Medulla oblongata (tissue), 1 donor: ENCODE data around the gene MACROD2.
A peak's percentile ranks its signal among the peaks of the same experiment; 100 is the strongest.
"Not testable (repeated sequence)": the region's sequence is repeated elsewhere in the genome, so short reads cannot be mapped to it uniquely, and the experiment has no call there.

Experiments
- DNase-seq: peaks from one replicate; pipeline ENCODE4 v3.0.0-alpha.2; 2015; ENCODE audit errors: extremely low spot score

Gene MACROD2

DNA sequence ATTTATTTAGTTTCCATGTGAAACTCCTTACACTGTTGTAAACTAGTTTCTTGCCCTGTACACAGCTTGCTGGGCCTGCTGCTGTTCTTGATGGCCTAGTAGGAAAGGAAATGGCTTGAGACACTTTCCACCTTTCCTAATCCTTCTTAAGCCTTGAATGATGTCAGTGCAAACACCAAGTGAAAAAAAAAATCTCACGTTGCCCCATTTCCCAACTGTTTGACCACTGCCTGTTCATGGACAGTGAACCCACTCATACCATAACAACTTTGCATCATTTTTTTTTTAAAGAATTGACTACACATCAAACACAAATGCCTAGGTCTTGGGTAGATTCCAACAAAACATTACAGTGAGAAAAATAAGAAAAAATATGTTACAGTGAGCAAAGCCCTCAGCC lies 995.7 kb downstream of the MACROD2 start:
- no peak for DNase-seq

- DNase-seq, result no peak
These were observed 996.8 kb downstream of the MACROD2 start for GRCh38 chr20:14992153-14992552.

DNA sequence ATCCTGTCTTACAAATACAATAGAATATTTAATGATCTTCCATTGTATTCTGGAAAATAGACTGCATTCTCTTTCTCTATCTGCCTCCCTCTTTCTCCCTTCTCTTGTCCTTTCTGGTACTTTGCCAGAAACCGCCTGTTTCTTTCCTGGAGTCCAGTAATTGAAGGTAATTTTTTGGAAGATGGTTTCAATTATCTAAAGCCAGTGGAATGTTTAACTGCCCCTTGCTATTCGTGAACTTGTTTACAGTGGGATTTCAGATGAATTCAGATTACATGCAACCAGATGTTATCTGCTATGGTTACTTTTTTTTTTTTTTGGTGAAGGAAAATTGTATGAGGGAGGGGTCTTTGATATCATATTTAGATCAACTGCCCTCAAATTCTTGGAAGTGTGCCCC lies 997.6 kb downstream of the MACROD2 start:
- no peak for DNase-seq

DNA sequence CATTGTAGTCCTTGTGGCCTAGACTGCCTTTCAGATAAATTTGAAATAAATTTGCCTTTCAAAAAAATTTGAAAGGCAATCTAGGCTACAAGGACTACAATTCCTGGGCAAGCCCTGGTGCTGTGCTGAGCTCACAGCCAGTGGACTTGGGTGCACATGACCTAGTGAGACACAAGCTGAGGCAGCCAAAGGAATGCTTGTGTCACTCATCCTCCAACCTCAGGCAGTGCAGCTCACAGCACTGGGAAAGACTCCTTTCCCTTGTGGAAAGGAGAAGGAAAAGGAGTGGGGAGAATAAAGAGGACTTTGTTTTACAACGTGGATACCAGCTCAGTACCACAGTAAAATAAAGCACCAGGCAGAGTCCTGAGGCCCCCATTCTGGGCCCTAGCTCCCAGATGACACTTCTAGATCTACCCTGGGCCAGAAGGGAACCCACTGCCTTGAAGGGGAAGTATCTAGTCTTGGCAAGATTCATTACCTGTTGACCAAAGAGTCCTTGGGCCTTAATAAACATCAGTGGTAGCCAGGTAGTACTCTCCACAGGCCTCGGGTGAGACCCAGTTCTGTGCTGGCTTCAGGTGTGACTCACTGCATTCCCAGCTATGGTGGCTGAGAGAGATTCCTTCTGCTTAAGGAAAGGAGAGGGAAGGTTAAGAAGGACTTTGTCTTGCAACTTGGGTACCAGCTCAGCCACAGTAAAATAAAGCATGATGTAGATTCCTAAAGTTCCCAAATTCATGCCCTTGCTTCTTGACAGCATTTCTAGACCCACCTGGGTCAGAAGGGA lies 1001.8 kb downstream of the MACROD2 start:
- DNase-seq, result no peak

- no peak for DNase-seq
These were observed 1002.5 kb downstream of the MACROD2 start for GRCh38 chr20:14997791-14998190.

GRCh38 chr20:15005300-15005986 lies 1010.1 kb downstream of the MACROD2 start:
- DNase-seq, result no peak

- DNase-seq, result no peak
These were observed 1016.3 kb downstream of the MACROD2 start for GRCh38 chr20:15011631-15012030.

DNA sequence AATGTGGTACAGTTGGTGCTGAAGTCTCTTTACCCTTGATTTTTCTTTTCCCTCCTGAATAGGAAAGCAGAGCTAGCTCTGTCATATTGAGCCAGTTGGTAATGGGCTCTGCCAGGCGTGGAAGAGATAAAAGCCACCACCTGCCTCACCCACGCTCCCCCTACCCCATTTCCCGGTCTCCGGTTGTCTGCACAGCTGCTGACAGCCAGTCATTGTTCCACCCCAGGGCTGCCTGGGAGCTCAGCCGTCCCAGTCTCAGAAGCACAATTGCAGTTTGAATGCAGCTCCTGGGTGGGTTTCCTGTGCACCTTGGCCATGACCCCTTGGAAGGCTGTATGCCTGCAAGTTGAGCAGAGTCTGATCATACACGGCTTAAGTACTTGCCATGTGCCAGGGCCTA lies 1017.2 kb downstream of the MACROD2 start:
- DNase-seq, result peak; percentile 5

DNA sequence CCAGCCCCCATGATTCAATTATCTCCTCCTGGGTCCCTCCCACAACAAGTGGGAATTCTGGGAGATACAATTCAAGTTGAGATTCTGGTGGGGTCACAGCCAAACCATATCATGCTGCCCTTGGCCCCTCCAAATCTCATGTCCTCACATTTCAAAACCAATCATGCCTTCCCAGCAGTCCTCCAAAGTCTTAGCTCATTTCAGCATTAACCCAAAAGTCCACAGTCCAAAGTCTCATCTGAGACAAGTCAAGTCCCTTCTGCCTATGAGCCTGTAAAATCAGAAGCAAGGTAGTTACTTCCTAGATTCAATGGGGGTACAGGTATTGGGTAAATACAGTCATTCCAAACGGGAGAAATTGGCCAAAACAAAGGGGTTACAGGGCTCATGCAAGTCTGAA lies 1021.6 kb downstream of the MACROD2 start:
- DNase-seq, result not testable (repeated sequence)

DNA sequence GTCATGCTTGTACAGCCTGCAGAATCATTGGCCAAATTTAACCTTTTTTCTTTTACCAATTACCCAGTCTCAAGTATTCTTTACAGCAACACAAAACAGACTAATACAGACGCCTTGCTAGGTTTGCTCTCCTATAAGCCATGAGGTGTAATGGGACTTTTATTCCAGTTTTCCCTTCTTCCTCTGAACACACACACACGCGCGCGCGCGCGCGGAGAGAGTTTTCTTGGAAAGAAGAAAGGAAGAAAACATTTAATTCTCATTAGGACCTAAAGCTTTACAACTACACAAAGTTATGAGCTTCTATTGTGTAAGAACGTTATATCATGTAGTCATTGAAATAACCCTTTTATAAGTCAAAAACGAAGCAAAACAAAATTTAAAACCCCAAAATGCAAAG lies 1023.6 kb downstream of the MACROD2 start:
- no peak for DNase-seq

GRCh38 chr20:15020845-15021244 lies 1025.5 kb downstream of the MACROD2 start:
- DNase-seq, result no peak

DNA sequence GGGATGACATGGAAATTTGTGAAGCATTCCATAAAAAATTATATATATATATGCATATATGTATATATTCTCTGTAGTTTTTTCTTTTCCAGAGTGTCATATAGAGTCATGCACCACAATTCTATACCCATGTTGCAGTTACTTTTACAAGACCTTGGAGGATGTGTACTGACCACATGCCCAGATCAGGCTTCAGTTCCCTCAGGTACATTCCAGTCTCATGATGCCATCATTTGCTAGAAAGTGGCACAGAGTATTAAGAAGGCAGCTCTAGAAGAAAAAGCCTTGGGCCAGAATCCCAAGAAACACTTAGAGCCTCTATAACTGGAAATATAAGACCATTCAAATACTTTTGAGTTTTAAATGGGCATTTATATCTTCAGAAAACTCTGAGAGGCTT lies 1027.6 kb downstream of the MACROD2 start:
- DNase-seq, result no peak

- no peak for DNase-seq
These were observed 1031.4 kb downstream of the MACROD2 start for GRCh38 chr20:15026759-15027158.

GRCh38 chr20:15030826-15031225 lies 1035.5 kb downstream of the MACROD2 start:
- no peak for DNase-seq

GRCh38 chr20:15031546-15032351 lies 1036.4 kb downstream of the MACROD2 start:
- no peak for DNase-seq

GRCh38 chr20:15032352-15032622 lies 1037.0 kb downstream of the MACROD2 start:
- DNase-seq, result no peak

- no peak for DNase-seq
These were observed 1038.0 kb downstream of the MACROD2 start for GRCh38 chr20:15033269-15033668.

- no peak for DNase-seq
These were observed 1038.6 kb downstream of the MACROD2 start for GRCh38 chr20:15033891-15034290.

DNA sequence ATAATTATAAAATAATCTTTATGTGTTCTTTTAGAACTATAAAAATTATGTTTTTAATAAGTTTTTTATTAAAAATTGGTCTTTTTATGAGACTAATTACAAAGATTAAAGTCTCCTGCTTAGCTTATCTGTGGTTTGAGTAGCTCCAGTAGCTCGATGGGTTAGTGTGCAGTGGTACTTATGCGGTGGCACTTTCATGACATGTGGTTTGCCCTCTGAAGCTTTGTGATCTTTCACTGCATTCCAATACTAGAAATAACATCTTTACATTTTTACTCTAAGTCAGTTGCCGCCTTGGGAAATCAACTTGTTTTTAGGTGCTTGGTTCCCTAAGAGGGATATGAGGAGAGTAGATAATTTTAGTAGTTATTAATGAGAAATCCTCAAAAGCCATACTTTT lies 1041.6 kb downstream of the MACROD2 start:
- DNase-seq, result no peak

DNA sequence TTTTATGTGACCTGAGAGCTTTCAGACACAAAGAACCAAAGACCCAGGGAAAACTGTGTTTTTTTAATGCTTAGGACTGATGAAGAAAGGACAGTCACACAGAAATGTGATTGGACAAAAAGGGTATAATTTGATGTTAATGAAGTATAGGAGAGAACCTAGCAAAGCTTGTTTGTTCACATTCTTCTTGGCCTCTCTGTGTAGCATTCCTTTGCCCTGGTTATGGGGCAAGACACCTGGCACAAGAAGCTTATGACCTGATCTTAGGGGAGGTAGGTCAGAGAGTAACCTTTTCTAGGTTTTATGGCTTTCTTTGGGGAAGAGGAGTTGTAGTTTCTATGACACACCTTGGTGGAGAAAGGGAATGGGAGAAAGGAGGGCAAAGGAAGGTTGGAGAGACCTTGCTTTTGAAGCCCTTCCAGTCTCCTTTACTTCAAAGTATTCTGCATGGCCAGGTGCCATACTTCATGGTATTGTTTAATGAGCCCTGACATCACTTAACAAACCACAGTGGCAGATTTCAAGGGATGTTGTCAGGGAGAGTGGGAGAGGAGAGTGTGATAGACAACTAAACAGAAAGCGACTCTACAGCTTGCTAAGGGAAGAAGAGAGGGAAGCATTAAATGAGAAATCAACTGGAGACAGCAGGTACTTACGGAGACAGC lies 1043.9 kb downstream of the MACROD2 start:
- DNase-seq, result no peak

GRCh38 chr20:15042723-15043122 lies 1047.4 kb downstream of the MACROD2 start:
- no peak for DNase-seq

GRCh38 chr20:15045246-15045645 lies 1049.9 kb downstream of the MACROD2 start:
- no peak for DNase-seq
